Osteocyte (in vitro differentiated cells): ENCODE measurements around the gene IQSEC2. TPM values are rescaled to one million over a fixed set of nuclear protein-coding genes. Genes with fewer than 3 reads are reported as not detected.

ENCODE experiments used
- DNase-seq: peaks from one replicate; pipeline ENCODE4 v3.0.0; 2021; ENCODE audit warnings: mixed read lengths; ENCODE audit not compliant: unreplicated experiment; ENCODE audit errors: extremely low spot score
- H3K27ac Mint-ChIP-seq: one replicate; pipeline ENCODE4 v1.8.0; 2021; ENCODE audit warnings: mild to moderate bottlenecking, mixed read lengths; ENCODE audit not compliant: unreplicated experiment
- H3K27me3 Mint-ChIP-seq: one replicate; pipeline ENCODE4 v1.8.0; 2021; ENCODE audit warnings: mixed read lengths; ENCODE audit not compliant: unreplicated experiment
- H3K36me3 Mint-ChIP-seq: one replicate; pipeline ENCODE4 v1.8.0; 2021; ENCODE audit warnings: mixed read lengths; ENCODE audit not compliant: unreplicated experiment
- H3K4me1 Mint-ChIP-seq: one replicate; pipeline ENCODE4 v1.8.0; 2021; ENCODE audit warnings: mixed read lengths; ENCODE audit not compliant: unreplicated experiment
- H3K4me3 Mint-ChIP-seq: one replicate; pipeline ENCODE4 v1.8.0; 2021; ENCODE audit warnings: mild to moderate bottlenecking, moderate library complexity, mixed read lengths; ENCODE audit not compliant: unreplicated experiment
- H3K9me3 Mint-ChIP-seq: one replicate; pipeline ENCODE4 v1.8.0; 2021; ENCODE audit warnings: mixed read lengths; ENCODE audit not compliant: unreplicated experiment
- CTCF ChIP-seq: fragments of 200-600 bp; sonication (generic); IDR thresholded peaks from 2 replicates; pipeline ENCODE4 v1.5.0; 2021; ENCODE audit warnings: antibody characterized with exemption, mild to moderate bottlenecking, moderate library complexity
- long read RNA-seq: library from polyadenylated mRNA; unstranded; transcript quantifications from one replicate; pipeline ENCODE4 v2.0.0, GENCODE V29; 2021
- total RNA-seq: library from RNA; stranded (reverse); gene quantifications from 2 replicates; pipeline ENCODE4 v1.2.1, GENCODE V29; 2021

The IQSEC2 gene
- total RNA-seq = 8.1 and 8.8 TPM in 2 replicates
- long read RNA-seq, partial matches to known transcripts = 0 of 1 reads
- long read RNA-seq, other reads (novel, unspliced or antisense) = 1 of 1 reads

GRCh38 chrX:53281321-53281822 is at the start of gene IQSEC2:
IQSEC2 (minus strand) TSS chrX:53281584.
- Mint-ChIP-seq H3K4me3 (peak within 1 kb of the TSS; percentile 47), H3K27me3 (no peaks in the 10 kb centered on the region), H3K27ac (peak within 1 kb of the TSS; percentile 68), H3K36me3 (no peaks in the 10 kb centered on the region), H3K4me1 (peaks cover 31% of the 10 kb centered on the region), H3K9me3 (peaks cover 3% of the 10 kb centered on the region)
- TF ChIP-seq CTCF = no peak
- DNase-seq = peak; percentile 90

- no peak for DNase-seq
- no peak for TF ChIP-seq CTCF
- Mint-ChIP-seq H3K4me3 (no peak overlapping the region), H3K36me3 (no peaks in the 10 kb centered on the region), H3K27ac (no peak overlapping the region), H3K27me3 (peaks cover 45% of the 10 kb centered on the region), H3K9me3 (peaks cover 4% of the 10 kb centered on the region), H3K4me1 (no peaks in the 10 kb centered on the region)
These were observed 48.9 kb upstream of the IQSEC2 start for GRCh38 chrX:53330331-53330730.

GRCh38 chrX:53324803-53325202 is 43.4 kb upstream of the IQSEC2 start:
- Mint-ChIP-seq H3K36me3 (no peaks in the 10 kb centered on the region), H3K4me3 (no peak overlapping the region), H3K27ac (no peak overlapping the region), H3K27me3 (peaks cover 49% of the 10 kb centered on the region), H3K9me3 (peaks cover 12% of the 10 kb centered on the region), H3K4me1 (peaks cover 6% of the 10 kb centered on the region)
- no peak for DNase-seq
- no peak for TF ChIP-seq CTCF

GRCh38 chrX:53324085-53324484 is 42.7 kb upstream of the IQSEC2 start:
- Mint-ChIP-seq H3K27me3 (peaks cover 50% of the 10 kb centered on the region), H3K27ac (no peak overlapping the region), H3K4me1 (peaks cover 8% of the 10 kb centered on the region), H3K4me3 (no peak overlapping the region), H3K9me3 (peaks cover 12% of the 10 kb centered on the region), H3K36me3 (no peaks in the 10 kb centered on the region)
- no peak for TF ChIP-seq CTCF
- DNase-seq = no peak

GRCh38 chrX:53323196-53323595 is 41.8 kb upstream of the IQSEC2 start:
- no peak overlapping the region for H3K27ac Mint-ChIP-seq
- peaks cover 51% of the 10 kb centered on the region for H3K27me3 Mint-ChIP-seq
- H3K4me1 Mint-ChIP-seq = peaks cover 8% of the 10 kb centered on the region

More at GRCh38 chrX:53323196-53323595, 41.8 kb upstream of the IQSEC2 start:
- no peak for DNase-seq
- no peak overlapping the region for H3K4me3 Mint-ChIP-seq
- TF ChIP-seq CTCF = no peak
- H3K36me3 Mint-ChIP-seq = no peaks in the 10 kb centered on the region
- H3K9me3 Mint-ChIP-seq = peaks cover 12% of the 10 kb centered on the region
